Activated naive CD4-positive, alpha-beta T cell treated with anti-CD3 and anti-CD28 coated beads, Interleukin-2, amount 50 U/mL, for 16 hours (primary cell): ENCODE results near the gene WNT5A.

Experiments
- DNase-seq: peaks from one replicate; pipeline ENCODE4 v3.0.0-alpha.2; 2020

The WNT5A gene

DNA sequence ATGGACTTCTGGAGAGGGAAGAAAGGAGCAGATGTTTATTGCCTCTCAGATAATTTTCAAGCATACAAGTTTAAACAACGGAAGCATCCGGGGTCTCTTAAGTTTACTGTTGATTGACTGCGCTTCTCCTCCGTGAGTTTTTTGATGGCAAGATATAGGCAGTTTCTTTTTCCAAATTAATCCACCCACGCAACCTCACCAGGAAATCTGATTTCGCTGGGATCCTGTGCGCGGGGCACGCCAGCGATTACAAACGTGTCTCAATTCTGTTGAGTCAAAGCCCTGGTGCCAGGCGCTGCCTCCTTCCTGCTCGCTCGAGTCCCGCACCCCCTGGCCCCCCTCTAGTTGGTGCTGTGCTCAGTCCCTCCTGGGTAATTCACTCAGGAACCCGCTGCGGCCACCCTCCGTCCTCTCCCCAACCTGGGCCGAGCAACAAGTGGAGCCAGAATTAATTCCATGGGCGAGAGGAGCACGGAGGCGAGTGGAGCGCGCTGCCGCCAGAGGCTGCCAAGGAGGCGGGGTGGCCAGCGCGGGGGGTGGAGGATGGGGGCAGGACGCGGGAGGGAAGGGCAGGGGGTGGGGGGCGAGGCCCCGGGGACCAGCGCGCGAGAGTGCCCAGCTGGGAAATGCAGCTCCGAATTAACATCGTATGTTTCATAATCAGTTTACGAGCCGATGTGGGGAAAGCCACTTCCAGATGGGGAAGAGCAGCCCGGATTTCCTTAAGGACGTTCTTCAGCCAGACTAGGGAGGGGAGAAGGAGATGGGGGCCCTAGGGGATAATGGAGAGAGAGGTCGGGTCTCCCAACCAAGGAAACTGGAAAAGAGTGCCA lies 6.0 kb downstream of the WNT5A start:
- no peak for DNase-seq

DNA sequence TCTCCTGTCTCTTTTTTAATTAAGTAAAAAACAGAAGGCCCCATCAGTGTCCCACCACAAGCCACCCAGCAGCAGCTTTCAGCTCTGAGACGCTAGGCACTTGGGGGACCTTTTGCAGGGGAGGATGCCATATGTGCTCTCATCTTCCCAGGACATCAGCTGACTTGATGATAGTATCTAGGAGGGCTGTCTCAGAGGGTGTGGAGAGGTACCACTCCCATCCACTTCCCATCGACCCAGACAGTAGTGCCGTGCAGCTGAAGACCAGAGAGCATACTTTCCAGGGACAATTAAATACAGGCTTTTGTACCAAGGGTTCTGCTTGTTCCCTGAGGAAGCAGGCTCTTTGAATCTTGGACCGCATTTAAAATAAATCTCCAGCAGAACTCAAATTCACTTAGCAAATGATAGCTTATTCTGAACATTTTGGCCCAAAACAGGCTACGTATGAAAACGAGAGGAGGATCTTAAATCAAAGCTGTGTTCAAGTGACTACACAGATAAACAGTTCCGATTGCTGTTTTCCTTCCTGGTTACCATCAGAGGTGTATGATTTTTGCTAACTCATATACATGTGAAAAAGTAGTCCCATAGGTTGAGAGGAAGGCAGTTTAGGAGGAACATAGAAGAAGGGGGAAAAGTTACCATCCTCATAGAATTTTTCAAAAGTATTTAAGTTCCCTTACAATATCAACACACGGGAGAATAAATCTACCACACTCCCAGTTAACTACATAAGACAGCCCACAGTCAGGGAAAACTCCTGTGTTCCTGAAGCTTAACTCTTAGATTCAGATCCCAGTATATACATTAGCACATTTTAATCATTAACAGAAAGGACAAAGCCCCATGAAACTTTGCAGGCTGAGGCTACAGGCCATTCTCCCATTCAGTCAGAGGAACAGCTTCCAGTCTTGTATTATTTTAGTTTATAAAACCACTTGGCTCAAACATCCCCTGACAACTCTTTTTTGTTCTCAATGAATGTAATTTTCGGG lies 9.5 kb downstream of the WNT5A start:
- DNase-seq, result no peak

GRCh38 chr3:55476515-55476914 lies 10.6 kb downstream of the WNT5A start:
- no peak for DNase-seq

DNA sequence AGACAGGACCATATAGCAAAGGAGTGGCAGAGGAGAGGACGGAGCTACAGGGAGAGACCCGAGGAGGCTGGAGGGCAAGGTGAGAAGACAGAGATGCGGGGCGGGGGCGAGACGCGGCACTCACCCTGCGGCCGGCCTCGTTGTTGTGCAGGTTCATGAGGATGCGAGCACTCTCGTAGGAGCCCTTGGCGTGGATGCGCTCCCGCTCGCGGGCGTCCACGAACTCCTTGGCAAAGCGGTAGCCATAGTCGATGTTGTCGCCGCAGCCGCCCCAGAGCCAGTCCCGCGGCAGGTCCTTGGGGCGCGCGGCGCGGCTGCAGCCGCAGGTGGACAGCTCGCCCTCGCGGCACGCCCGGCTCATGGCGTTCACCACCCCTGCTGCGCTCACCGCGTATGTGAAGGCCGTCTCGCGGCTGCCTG lies 12.9 kb downstream of the WNT5A start:
- DNase-seq, result no peak

DNA sequence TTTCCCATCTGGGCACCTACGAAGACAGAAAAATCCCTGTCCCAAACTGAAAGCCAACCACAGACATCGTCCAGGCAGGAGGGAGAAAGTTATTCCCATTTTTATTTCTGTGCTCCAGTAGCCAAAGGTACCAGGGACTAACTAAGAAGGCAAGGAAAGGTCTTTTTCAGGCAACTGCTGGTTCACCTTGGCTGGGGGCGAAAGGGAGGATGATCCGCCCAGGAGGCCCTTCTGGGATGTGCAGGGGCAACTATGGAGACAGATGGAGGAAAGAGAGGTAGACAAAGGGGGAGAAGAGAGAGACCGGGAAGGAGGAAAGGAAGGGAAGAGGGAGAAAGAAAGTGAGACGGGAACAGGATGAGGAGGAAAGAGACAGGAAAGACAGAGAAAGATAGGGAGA lies 13.3 kb downstream of the WNT5A start:
- DNase-seq, result no peak

- DNase-seq, result no peak
Observed at GRCh38 chr3:55471522-55472280, 15.4 kb downstream of the WNT5A start.

GRCh38 chr3:55471084-55471483 lies 16.0 kb downstream of the WNT5A start:
- DNase-seq, result no peak

- no peak for DNase-seq
Observed at GRCh38 chr3:55469957-55470526, 17.1 kb downstream of the WNT5A start.

GRCh38 chr3:55468251-55468650 lies 18.9 kb downstream of the WNT5A start:
- DNase-seq, result no peak

GRCh38 chr3:55467099-55467498 lies 20.0 kb downstream of the WNT5A start:
- DNase-seq, result no peak

GRCh38 chr3:55466526-55466925 lies 20.6 kb downstream of the WNT5A start:
- DNase-seq, result no peak

DNA sequence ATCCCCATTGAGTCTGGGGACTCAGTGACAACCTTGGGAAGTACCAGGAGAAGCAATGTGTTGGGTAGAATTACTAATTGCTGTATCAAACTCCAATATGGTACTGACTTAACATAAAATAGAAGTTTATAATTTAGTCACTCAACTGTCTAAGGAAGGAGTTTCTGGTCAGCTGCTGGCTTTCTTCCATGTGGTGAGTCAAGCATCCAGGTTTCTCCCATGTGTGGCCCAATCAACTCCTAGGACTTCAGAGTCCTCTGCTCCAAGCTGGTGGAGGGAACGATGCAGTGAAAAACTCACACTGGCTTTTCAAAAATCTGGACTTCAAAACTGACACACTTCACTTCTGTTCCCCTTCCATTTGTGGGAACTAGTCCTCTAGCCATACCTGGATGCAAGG lies 25.2 kb downstream of the WNT5A start:
- DNase-seq, result no peak

GRCh38 chr3:55459838-55460237 lies 27.3 kb downstream of the WNT5A start:
- no peak for DNase-seq

GRCh38 chr3:55458181-55458790 lies 28.8 kb downstream of the WNT5A start:
- no peak for DNase-seq

GRCh38 chr3:55455915-55456314 lies 31.2 kb downstream of the WNT5A start:
- no peak for DNase-seq

DNA sequence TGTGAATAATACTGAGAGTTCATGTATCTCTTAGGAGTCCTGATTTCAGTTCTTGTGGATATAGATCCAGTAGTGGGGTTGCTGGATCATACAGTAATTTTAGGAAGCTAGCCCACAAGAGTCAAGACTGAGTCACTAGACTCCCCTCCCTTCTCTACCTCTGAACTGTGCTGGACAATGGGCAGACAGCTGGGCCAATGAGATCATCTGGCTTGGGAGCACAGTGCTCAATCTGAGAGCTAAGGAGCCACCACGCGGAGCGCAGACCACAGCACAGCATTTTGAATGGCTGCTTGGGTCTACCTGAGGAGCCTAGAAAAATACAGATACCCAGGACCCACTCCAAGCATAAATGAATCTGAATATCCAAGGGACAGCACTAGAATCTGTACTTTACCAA lies 32.5 kb downstream of the WNT5A start:
- DNase-seq, result no peak

DNA sequence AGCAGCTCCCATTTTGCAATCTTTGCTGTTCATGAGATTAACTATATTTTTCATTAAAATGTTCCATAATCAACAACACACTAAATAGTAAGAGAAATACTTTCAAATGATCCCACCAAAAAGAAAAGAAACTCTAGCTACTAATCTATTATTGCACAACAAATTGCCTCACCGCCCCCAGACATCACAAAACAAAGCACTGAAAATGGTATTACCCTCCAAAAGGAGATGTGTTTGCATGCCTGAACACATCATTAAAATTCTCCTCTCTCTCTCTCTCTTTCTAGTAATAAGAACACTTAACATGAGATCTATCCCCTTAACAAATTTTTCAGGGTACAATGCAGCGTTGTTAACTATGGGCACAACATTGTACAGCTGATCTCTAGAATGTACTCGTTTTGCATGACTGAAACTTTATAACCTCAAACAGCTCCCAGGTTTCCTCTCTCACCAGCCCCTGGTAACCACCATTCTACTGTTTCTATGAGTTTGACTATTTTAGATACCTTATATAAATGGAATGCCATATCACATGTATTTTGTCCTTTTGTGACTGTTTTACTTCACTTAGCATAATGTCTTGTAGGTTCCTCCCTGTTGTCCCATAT lies 33.1 kb downstream of the WNT5A start:
- DNase-seq, result no peak

DNA sequence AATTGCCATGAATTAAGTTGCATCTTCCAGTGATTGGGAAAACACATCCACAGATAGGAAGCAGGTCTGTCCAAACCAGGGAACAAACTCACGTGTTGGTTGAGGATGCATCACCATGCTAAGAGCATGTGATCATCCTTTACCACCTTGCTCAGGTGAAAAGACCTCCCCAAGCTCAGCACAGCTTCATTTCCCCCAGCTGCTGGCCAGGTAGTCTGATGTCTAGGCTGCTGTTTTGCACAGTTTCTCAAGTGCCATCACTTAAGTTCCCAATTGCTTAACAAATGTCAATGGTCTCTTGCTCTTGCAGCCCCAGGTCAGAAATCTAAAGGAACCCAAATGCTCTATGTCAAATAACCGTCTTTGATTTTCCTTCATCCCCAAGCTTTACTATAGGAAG lies 34.2 kb downstream of the WNT5A start:
- no peak for DNase-seq

GRCh38 chr3:55449527-55449926 lies 37.6 kb downstream of the WNT5A start:
- DNase-seq, result no peak

DNA sequence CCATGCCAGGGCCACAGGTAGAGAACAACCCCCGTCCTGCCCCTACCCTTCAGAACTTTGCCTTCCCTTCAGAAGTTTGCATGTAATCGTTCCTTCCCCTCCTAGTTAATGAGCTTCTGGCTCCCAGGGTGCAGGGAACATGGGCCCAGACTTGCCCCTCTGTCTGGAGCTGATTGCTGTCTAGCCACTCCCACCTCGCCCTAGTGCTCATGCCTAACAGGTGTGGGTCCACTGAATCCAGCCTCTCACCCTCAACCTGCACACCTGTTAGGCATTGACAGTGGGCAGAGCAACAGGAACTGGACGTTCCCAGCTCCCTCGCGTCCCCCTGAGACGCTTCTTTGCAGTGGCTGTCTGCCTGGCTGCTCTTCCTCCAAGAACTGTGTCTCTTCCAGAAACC lies 40.3 kb downstream of the WNT5A start:
- no peak for DNase-seq

DNA sequence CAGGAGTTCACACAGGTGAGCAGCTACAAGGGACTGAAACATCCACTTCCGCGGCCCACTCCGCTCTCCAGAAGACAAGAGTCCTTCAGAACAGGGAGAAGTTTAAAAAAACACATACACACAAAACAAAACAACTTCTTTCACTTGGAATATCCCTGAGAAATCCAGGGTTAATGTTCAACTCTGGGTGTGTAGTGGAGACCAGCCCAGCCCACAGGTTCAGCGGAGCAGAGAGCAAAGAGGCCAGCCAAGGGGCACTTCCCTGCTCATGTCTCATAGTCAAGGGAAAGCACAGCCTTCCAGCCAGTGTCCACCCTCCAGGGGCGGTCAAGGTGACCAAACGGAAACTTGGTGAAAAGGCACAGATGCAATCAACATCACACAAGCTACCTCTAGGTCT lies 41.6 kb downstream of the WNT5A start:
- DNase-seq, result no peak

GRCh38 chr3:55443346-55443745 lies 43.8 kb downstream of the WNT5A start:
- DNase-seq, result no peak
